OCI-LY7 (cell line): ENCODE results near the gene B4GALNT2. TPM values are rescaled to one million over a fixed set of nuclear protein-coding genes. Genes with fewer than 3 reads are reported as not detected.
A peak's percentile ranks its signal among the peaks of the same experiment; 100 is the strongest.

Experiments
- BruUV-seq: library from RNA; stranded (reverse); fragments of 400-500 nt; replicated peaks from 2 replicates; lab custom pipeline; 2021; lab: Mats Ljungman, UMichigan
- CTCF ChIA-PET: fragments of 300-600 bp; sonication (Branson Sonifier 250); formaldehyde crosslinking; loops from one replicate; lab custom pipeline; 2022; ENCODE audit warnings: antibody characterized with exemption; ENCODE audit not compliant: unreplicated experiment; lab: Charles Lee
- POLR2A ChIA-PET: fragments of 300-600 bp; sonication (Branson Sonifier 250); formaldehyde crosslinking; loops from one replicate; lab custom pipeline; 2022; ENCODE audit warnings: antibody characterized with exemption; lab: Charles Lee
- DNase-seq: peaks from one replicate; pipeline ENCODE4 v3.0.0-alpha.2; 2015; ENCODE audit warnings: low spot score
- H2AFZ ChIP-seq: fragments of 200-600 bp; sonication (generic), shearing (Covaris generic); 2 replicates; pipeline ENCODE4 v1.6.1; 2014; ENCODE audit warnings: mild to moderate bottlenecking, antibody characterized with exemption, low read length, moderate library complexity
- H3K27ac ChIP-seq: fragments of 200-600 bp; sonication (generic); 2 replicates; pipeline ENCODE4 v1.5.1; 2014; ENCODE audit warnings: mixed run types, low read depth, mild to moderate bottlenecking, moderate library complexity, low read length, inconsistent platforms; ENCODE audit not compliant: poor library complexity, severe bottlenecking
- H3K36me3 ChIP-seq: fragments of 200-600 bp; sonication (generic); 2 replicates; pipeline ENCODE4 v1.6.1; 2014; ENCODE audit warnings: mild to moderate bottlenecking, antibody characterized with exemption, low read length, moderate library complexity, mixed read lengths; ENCODE audit not compliant: insufficient read depth
- H3K4me1 ChIP-seq: fragments of 200-600 bp; sonication (generic); 2 replicates; pipeline ENCODE4 v1.5.1; 2014; ENCODE audit warnings: mild to moderate bottlenecking, low read length; ENCODE audit not compliant: insufficient read depth, poor library complexity, severe bottlenecking
- H3K4me2 ChIP-seq: fragments of 200-600 bp; sonication (generic); 2 replicates; pipeline ENCODE4 v1.6.1; 2014; ENCODE audit warnings: mild to moderate bottlenecking, low read length
- H3K4me3 ChIP-seq: fragments of 200-600 bp; sonication (generic); 2 replicates; pipeline ENCODE4 v1.5.1; 2014; ENCODE audit warnings: mild to moderate bottlenecking, low read depth, low read length; ENCODE audit not compliant: poor library complexity, severe bottlenecking
- H3K79me2 ChIP-seq: fragments of 200-600 bp; sonication (generic); 2 replicates; pipeline ENCODE4 v1.6.1; 2016; ENCODE audit warnings: low read depth, mild to moderate bottlenecking, low read length, moderate library complexity, mixed read lengths; ENCODE audit not compliant: insufficient read depth
- H3K9me2 ChIP-seq: fragments of 200-600 bp; sonication (generic); 2 replicates; pipeline ENCODE4 v1.6.1; 2016; ENCODE audit warnings: mild to moderate bottlenecking, low read length, mixed read lengths; ENCODE audit not compliant: insufficient read depth
- H3K9me3 ChIP-seq: fragments of 200-600 bp; sonication (generic); 2 replicates; pipeline ENCODE4 v1.6.1; 2014; ENCODE audit warnings: mild to moderate bottlenecking, mixed run types, low read length, mixed read lengths
- H4K20me1 ChIP-seq: fragments of 200-600 bp; sonication (generic); 2 replicates; pipeline ENCODE4 v1.6.1; 2014; ENCODE audit warnings: mild to moderate bottlenecking, antibody characterized with exemption, low read length, moderate library complexity, mixed read lengths; ENCODE audit not compliant: insufficient read depth
- EZH2phosphoT487 ChIP-seq: fragments of 200-600 bp; sonication (generic); IDR thresholded peaks from 2 replicates; pipeline ENCODE4 v1.6.1; 2018; ENCODE audit warnings: low read depth, borderline replicate concordance, mild to moderate bottlenecking, mixed run types, antibody characterized with exemption, low read length, moderate library complexity, mixed read lengths
- intact Hi-C: fragments of 100-400 bp; cut with micrococcal nuclease; formaldehyde crosslinking; loops from one replicate; pipeline ENCODE4 v1.10.0; 2022; ENCODE audit not compliant: unreplicated experiment
- total RNA-seq, 2 experiments: library from RNA; depleted of rRNA in 1 of 2; stranded (reverse); fragments of >200 nt in 1 of 2; shearing (Covaris generic) in 1 of 2; gene quantifications; 2 replicates each; pipeline ENCODE4 v1.2.3, GENCODE V29; 2014 to 2022
- TF ChIP-seq, protein P1 (sequence below): fragments of 200-600 bp; sonication (generic); conservative IDR thresholded peaks from 2 replicates; pipeline ENCODE4 v1.5.1; 2014; ENCODE audit warnings: mild to moderate bottlenecking, antibody characterized with exemption, low read length, moderate library complexity, mixed read lengths

Gene B4GALNT2
- total RNA-seq, 2 experiments from 2014 or later, result not detected

DNA sequence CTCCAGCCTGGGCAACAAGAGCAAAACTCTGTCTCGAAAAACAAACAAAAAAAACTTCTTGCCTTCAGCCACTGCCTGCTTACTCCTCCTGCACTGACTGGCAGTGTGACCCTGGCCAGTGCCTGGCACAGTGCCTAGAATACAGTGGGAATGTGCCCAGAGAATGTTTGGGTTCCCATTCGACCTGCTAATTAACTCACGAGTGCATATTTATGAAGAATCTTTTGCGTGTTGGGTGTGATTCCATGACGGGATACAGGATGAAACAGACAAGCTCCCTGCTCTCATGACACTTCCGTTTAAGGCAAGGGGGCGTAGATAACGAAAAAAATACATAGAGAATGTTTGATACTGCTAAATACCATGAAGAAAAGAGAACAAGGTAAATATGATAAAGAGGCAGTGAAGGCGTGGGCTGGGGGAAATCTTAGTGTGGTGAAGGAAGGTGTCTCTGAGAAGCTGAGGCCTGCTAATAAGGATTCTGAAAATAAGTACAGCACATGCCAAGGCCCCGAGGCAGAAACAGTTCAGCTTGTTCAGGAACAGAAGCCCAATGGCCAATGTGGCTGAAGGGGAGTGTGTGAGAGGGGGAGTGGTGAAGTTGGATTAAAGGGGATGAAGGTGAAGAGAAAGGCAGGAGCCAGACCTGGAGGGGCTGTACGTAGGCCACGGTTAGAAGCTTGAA, 82.2 kb downstream of the B4GALNT2 start:
- BruUV-seq, result no TSS peak
- Histone ChIP-seq H3K4me1 (peaks cover 82% of the 10 kb centered on the region), H2AFZ (no peak overlapping the region), H3K79me2 (peaks cover 59% of the 10 kb centered on the region), H3K9me2 (no peaks in the 10 kb centered on the region), H4K20me1 (peaks cover 5% of the 10 kb centered on the region; the same call in 1 of the 2 replicates), H3K27ac (peak overlapping the region; percentile 92), H3K4me3 (peak overlapping the region; percentile 82), H3K36me3 (peaks cover 50% of the 10 kb centered on the region), H3K9me3 (no peaks in the 10 kb centered on the region), H3K4me2 (peak overlapping the region; percentile 95)
- POLR2A ChIA-PET, result interaction anchor here (0.6 to 6.5 kb wide), 4 partner anchors 10 to 395 kb away, joined by 3 to 45 read pairs (median 3); no protein-coding TSS in a partner anchor
- CTCF ChIA-PET, result no interaction called here
- no peak for TF ChIP-seq EZH2phosphoT487
- TF ChIP-seq, protein P1, sequence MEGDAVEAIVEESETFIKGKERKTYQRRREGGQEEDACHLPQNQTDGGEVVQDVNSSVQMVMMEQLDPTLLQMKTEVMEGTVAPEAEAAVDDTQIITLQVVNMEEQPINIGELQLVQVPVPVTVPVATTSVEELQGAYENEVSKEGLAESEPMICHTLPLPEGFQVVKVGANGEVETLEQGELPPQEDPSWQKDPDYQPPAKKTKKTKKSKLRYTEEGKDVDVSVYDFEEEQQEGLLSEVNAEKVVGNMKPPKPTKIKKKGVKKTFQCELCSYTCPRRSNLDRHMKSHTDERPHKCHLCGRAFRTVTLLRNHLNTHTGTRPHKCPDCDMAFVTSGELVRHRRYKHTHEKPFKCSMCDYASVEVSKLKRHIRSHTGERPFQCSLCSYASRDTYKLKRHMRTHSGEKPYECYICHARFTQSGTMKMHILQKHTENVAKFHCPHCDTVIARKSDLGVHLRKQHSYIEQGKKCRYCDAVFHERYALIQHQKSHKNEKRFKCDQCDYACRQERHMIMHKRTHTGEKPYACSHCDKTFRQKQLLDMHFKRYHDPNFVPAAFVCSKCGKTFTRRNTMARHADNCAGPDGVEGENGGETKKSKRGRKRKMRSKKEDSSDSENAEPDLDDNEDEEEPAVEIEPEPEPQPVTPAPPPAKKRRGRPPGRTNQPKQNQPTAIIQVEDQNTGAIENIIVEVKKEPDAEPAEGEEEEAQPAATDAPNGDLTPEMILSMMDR, result no peak
- DNase-seq, result no peak
- intact Hi-C loops, result loop anchor here (10.0 kb wide), 2 partner anchors 460 to 530 kb away; partner anchors contain the start of gene SPOP

- ChIA-PET CTCF (no interaction called here), POLR2A (interaction anchor here (1.8 to 6.5 kb wide), 2 partner anchors 16 to 23 kb away, joined by 4 to 45 read pairs; no protein-coding TSS in a partner anchor)
- peaks cover 78% of the 10 kb centered on the region for H3K4me1 ChIP-seq
- peaks cover 60% of the 10 kb centered on the region for H3K36me3 ChIP-seq
- TF ChIP-seq, protein P1, result no peak
- TF ChIP-seq EZH2phosphoT487, result no peak
- H2AFZ ChIP-seq, result no peak overlapping the region
- intact Hi-C loops, result loop anchor here (10.0 kb wide), 2 partner anchors 458 to 528 kb away; partner anchors contain the start of gene SPOP
- H3K9me2 ChIP-seq, result no peaks in the 10 kb centered on the region
- H3K27ac ChIP-seq, result peak overlapping the region; percentile 51
- H3K4me2 ChIP-seq, result peak overlapping the region; percentile 95
- peaks cover 5% of the 10 kb centered on the region; the same call in 1 of the 2 replicates for H4K20me1 ChIP-seq
- peaks cover 42% of the 10 kb centered on the region for H3K79me2 ChIP-seq
- peak overlapping the region; percentile 22 for H3K4me3 ChIP-seq
- H3K9me3 ChIP-seq, result no peaks in the 10 kb centered on the region
- DNase-seq, result no peak
- BruUV-seq, result no TSS peak
Observed at GRCh38 chr17:49216482-49216881, 83.9 kb downstream of the B4GALNT2 start.
